GM23248 (cell line): ENCODE data around the gene ELF4.

Experiments used
- EZH2 ChIP-seq: fragments of 200-600 bp; sonication (generic); IDR thresholded peaks from 2 replicates; pipeline ENCODE4 v1.6.1; 2018; ENCODE audit warnings: antibody characterized with exemption, mild to moderate bottlenecking; ENCODE audit not compliant: insufficient read depth, poor library complexity, severe bottlenecking
- EZH2phosphoT487 ChIP-seq: fragments of 200-600 bp; sonication (generic); IDR thresholded peaks from 2 replicates; pipeline ENCODE4 v1.6.1; 2018; ENCODE audit warnings: antibody characterized with exemption, moderate library complexity, mild to moderate bottlenecking, low read depth; ENCODE audit not compliant: insufficient read depth

GRCh38 chrX:130125091-130125874, 15.0 kb upstream of the ELF4 start:
- TF ChIP-seq EZH2 (no peak), EZH2phosphoT487 (no peak)
